Adrenal gland (tissue), 12 donors: ENCODE data around the gene PITPNM2. TPM values are rescaled to one million over a fixed set of nuclear protein-coding genes. Genes with fewer than 3 reads are reported as not detected.
A peak's percentile ranks its signal among the peaks of the same experiment; 100 is the strongest.

ENCODE experiments used
- DNase-seq, 7 donors: peaks; one replicate each; pipeline ENCODE4 v3.0.0-alpha.2; 2019 to 2020
- H3K27ac ChIP-seq, 5 donors: fragments of 200-600 bp; sonication (generic) in 4 of 5; 1 replicate in 3 of 5; 2 replicates in 2 of 5; pipeline versions ENCODE4 v1.5.1 to v1.8.0; 2016 to 2020; ENCODE audit warnings: mild to moderate bottlenecking in 1 of 5
- H3K27me3 ChIP-seq: fragments of 200-600 bp; 2 replicates; pipeline ENCODE4 v1.8.0; 2021
- H3K36me3 ChIP-seq, 2 donors: fragments of 200-600 bp; replicated peaks in 1 of 2; 1 replicate in 1 of 2; 2 replicates in 1 of 2; pipeline versions ENCODE4 v1.5.1 to v1.8.0; 2018 to 2022
- H3K4me1 ChIP-seq, 2 donors: fragments of 200-600 bp; replicated peaks in 1 of 2; 1 replicate in 1 of 2; 2 replicates in 1 of 2; pipeline versions ENCODE4 v1.5.1 to v1.8.0; 2018 to 2021
- H3K4me3 ChIP-seq, 4 donors: fragments of 200-600 bp; sonication (generic) in 3 of 4; one replicate each; pipeline ENCODE4 v1.5.1; 2016 to 2018
- H3K9me3 ChIP-seq, 3 donors: fragments of 200-600 bp; sonication (generic) in 1 of 3; replicated peaks in 1 of 3; 1 replicate in 2 of 3; 2 replicates in 1 of 3; pipeline versions ENCODE4 v1.5.1 to v1.8.0; 2016 to 2021
- CTCF ChIP-seq, 6 experiments: fragments of 450-650 bp in 4 of 6; fragments of 200-600 bp in 2 of 6; sonication (generic) in 1 of 6; IDR thresholded peaks; 1 replicate in 5 of 6; 2 replicates in 1 of 6; pipeline versions ENCODE4 v1.5.1 to v1.8.0; 2016 to 2021; ENCODE audit warnings: antibody characterized with exemption in 6 of 6, mild to moderate bottlenecking in 2 of 6, moderate library complexity in 1 of 6
- POLR2A ChIP-seq, 2 donors: fragments of 450-650 bp; IDR thresholded peaks; one replicate each; pipeline ENCODE4 v1.6.1; 2017; ENCODE audit warnings: antibody characterized with exemption in 2 of 2, mild to moderate bottlenecking in 2 of 2, moderate library complexity in 1 of 2
- WGBS, 4 donors: extraction: QIAGEN DNeasy Blood & Tissue Kit in 2 of 4; methylation state at CpG; one replicate each; pipeline versions ENCODE4 v1.1.5 to v1.1.7; 2013 to 2017; 5-methylcytosine and 5-hydroxymethylcytosine counted together
- intact Hi-C, 2 donors: fragments of 100-400 bp; cut with DNase I; formaldehyde crosslinking; loops; one replicate each; pipeline versions ENCODE4 v1.14.1 to v1.15.0; 2022 to 2023
- polyA plus RNA-seq, 3 donors: library from polyadenylated mRNA; stranded (reverse); fragments of 200-250 nt in 2 of 3; fragments of 350-450 nt in 1 of 3; fragmentation: Illumina TruSeq in 1 of 3; extraction: RNeasy Lipid Tissue Mini Kit (QIAGEN cat#74804) in 1 of 3; gene quantifications; one replicate each; pipeline ENCODE4 v1.2.3, GENCODE V29; 2013 to 2014
- total RNA-seq, 9 donors: library from RNA; depleted of rRNA in 4 of 9; stranded (reverse); fragments of >200 nt in 4 of 9; fragments of 120-200 nt in 1 of 9; fragmentation: NEBNext Ultra II Directional in 1 of 9; extraction: Animal tissue kit (Norgen Biotek cat#: 25700) in 1 of 9; gene quantifications; one replicate each; pipeline versions ENCODE4 v1.1.0 to v1.2.4, GENCODE V29; 2013 to 2023
- donor health status: healthy with polysubstance abuse.
- donor health status: Bipolar disorder and iron deficiency.
- donor health status: DM: yes; HTN: yes; CAD: no.
- donor health status: DM: no; HTN: no; CAD: no.
- donor health status: DM: no; HTN: no; CAD: no.
- donor health status: DM: yes; HTN: yes; CAD: no.

The PITPNM2 gene
- total and polyA plus RNA-seq, 12 donors, result 3.7 to 57.4 (median 24.1) TPM

- DNase-seq, result no peak
- Histone ChIP-seq H3K27ac (peak overlapping the region in 1 of 5 donors; percentile 75), H3K27me3 (no peaks in the 10 kb centered on the region), H3K4me3 (no peak overlapping the region), H3K9me3 (no peaks in the 10 kb centered on the region), H3K36me3 (no peaks in the 10 kb centered on the region), H3K4me1 (peaks cover 16 to 35% of the 10 kb centered on the region in 2 donors)
- 84 to 96% (median 88%) methylated on average over 2 of the region's 2 CpGs for WGBS, 4 donors
- intact Hi-C loops, result no loop called here
- no peak for TF ChIP-seq POLR2A (IDR thresholded peaks at IDR 0.05)
- no peak for TF ChIP-seq CTCF (IDR thresholded peaks at IDR 0.05)
These were observed 48.5 kb downstream of the PITPNM2 start for GRCh38 chr12:123102366-123102765.

- peaks cover 12 to 35% of the 10 kb centered on the region in 2 donors for H3K4me1 ChIP-seq
- H3K4me3 ChIP-seq, result no peak overlapping the region
- no peak overlapping the region for H3K27ac ChIP-seq
- no peaks in the 10 kb centered on the region for H3K27me3 ChIP-seq
- no peak for DNase-seq
- intact Hi-C loops, result no loop called here
- WGBS, 4 donors, result 85 to 95% (median 89%) methylated on average over 5 of the region's 5 CpGs
- no peaks in the 10 kb centered on the region for H3K36me3 ChIP-seq
- no peaks in the 10 kb centered on the region for H3K9me3 ChIP-seq
- TF ChIP-seq CTCF (IDR thresholded peaks at IDR 0.05) (no peak), POLR2A (IDR thresholded peaks at IDR 0.05) (no peak)
These were observed 49.4 kb downstream of the PITPNM2 start for GRCh38 chr12:123101526-123101925.

Other genes starting within 250 kb of the PITPNM2 start
- 1 to 10 TPM; 3.6 to 10.0 (median 6.6) TPM for gene ABCB9, start 184.6 kb downstream of the PITPNM2 start, total RNA-seq
- 1 to 10 TPM; 2.0 to 7.5 (median 3.0) TPM for gene ABCB9, start 184.6 kb downstream of the PITPNM2 start, polyA plus RNA-seq
- gene OGFOD2, start 175.8 kb downstream of the PITPNM2 start, total RNA-seq, result 10 to 100 TPM; 14.8 to 44.8 (median 21.2) TPM
- 10 to 100 TPM in 2 of 3 donors, 1 to 10 TPM in 1; 6.2 to 21.7 (median 16.7) TPM for gene OGFOD2, start 175.8 kb downstream of the PITPNM2 start, polyA plus RNA-seq
- gene ARL6IP4, start 170.4 kb downstream of the PITPNM2 start, total RNA-seq, result 100 to 1,000 TPM; 192 to 384 (median 285) TPM
- gene ARL6IP4, start 170.4 kb downstream of the PITPNM2 start, polyA plus RNA-seq, result 100 to 1,000 TPM; 198 to 709 (median 531) TPM
- 10 to 100 TPM; 20.4 to 61.7 (median 29.4) TPM for gene MPHOSPH9, start 82.1 kb upstream of the PITPNM2 start, total RNA-seq
- gene MPHOSPH9, start 82.1 kb upstream of the PITPNM2 start, polyA plus RNA-seq, result 10 to 100 TPM; 11.7 to 16.5 (median 16.2) TPM
- 10 to 100 TPM; 12.2 to 18.6 (median 13.7) TPM for gene MTRFR, start 82.3 kb upstream of the PITPNM2 start, total RNA-seq
- 10 to 100 TPM; 15.8 to 23.3 (median 20.1) TPM for gene MTRFR, start 82.3 kb upstream of the PITPNM2 start, polyA plus RNA-seq
- 100 to 1,000 TPM in 3 of 9 donors, 10 to 100 TPM in 6; 45.9 to 130 (median 83.9) TPM for gene CDK2AP1, start 120.8 kb upstream of the PITPNM2 start, total RNA-seq
- 100 to 1,000 TPM; 139 to 202 (median 196) TPM for gene CDK2AP1, start 120.8 kb upstream of the PITPNM2 start, polyA plus RNA-seq
- 10 to 100 TPM; 10.3 to 30.9 (median 25.9) TPM for gene SBNO1, start 213.8 kb upstream of the PITPNM2 start, total RNA-seq
- 10 to 100 TPM in 1 of 3 donors, 1 to 10 TPM in 2; 3.8 to 20.7 (median 5.7) TPM for gene SBNO1, start 213.8 kb upstream of the PITPNM2 start, polyA plus RNA-seq
- 10 to 100 TPM; 17.2 to 29.4 (median 25.1) TPM for gene KMT5A, start 233.0 kb upstream of the PITPNM2 start, total RNA-seq
- gene KMT5A, start 233.0 kb upstream of the PITPNM2 start, polyA plus RNA-seq, result 10 to 100 TPM; 18.0 to 37.3 (median 23.6) TPM